Measurements from ENCODE around the gene KCNJ3. TPM values are rescaled to one million over a fixed set of nuclear protein-coding genes. Genes with fewer than 3 reads are reported as not detected.

The KCNJ3 gene
- total and polyA plus RNA-seq, 9 of the 15 experiments (the other 6 are each of a cell fraction or from before 2014, with no cell fraction given): not detected

DNA sequence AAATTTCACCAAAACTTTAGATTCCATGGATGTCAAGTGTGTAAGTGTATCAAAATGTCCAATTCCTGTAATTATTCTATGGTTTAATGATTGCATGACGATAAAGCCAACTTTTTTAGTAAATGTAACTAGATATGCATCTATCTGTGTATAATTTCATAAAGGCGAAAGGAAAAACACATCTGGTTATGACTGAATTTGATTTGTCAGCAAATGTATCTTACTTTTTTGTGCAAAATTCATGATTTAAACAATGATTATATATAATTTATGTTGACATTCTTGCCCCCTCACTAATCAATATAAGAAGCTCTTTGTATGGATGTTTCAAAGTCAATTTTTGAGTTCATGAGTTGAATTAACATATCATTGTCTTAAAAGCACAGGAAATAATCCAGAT is 138.5 kb downstream of the KCNJ3 start:
- H3K9me3 ChIP-seq (replicated peaks; ENCODE audit: control insufficient read depth, insufficient read depth, low read depth, low read length): no peaks in the 10 kb centered on the region
- ChIA-PET POLR2A (no interaction called here), CTCF (ENCODE audit: low intra/inter-chr PET ratio) (no interaction called here)
- H3K27ac ChIP-seq (ENCODE audit: extremely low read depth, low read depth, low read length): no peak overlapping the region
- FAIRE-seq (no peak), DNase-seq (ENCODE audit: extremely low read depth in 1 of 4, low spot score in 3 of 4) (no peak), ATAC-seq (no peak)
- in situ Hi-C loops (cut with MboI) (no loop called here), intact Hi-C loops (cut with micrococcal nuclease) (no loop called here)
- no TSS peak for BruUV-seq (replicated peaks)
- no peak overlapping the region for H3K4me3 ChIP-seq
- H4K20me1 ChIP-seq (replicated peaks; ENCODE audit: control insufficient read depth, insufficient read depth, low read length): no peaks in the 10 kb centered on the region
- no peak overlapping the region for H3K4me2 ChIP-seq (ENCODE audit: insufficient read depth, low read length)
- H3K9ac ChIP-seq (ENCODE audit: insufficient read depth in 1 of 2, low read depth in 2 of 2, low read length in 2 of 2): no peak overlapping the region
- no peak overlapping the region for H2AFZ ChIP-seq (ENCODE audit: low read depth, low read length)
- no peaks in the 10 kb centered on the region for H3K27me3 ChIP-seq (ENCODE audit: control insufficient read depth in 2 of 2, insufficient read depth in 2 of 2, low read length in 2 of 2)
- no peaks in the 10 kb centered on the region for H3K4me1 ChIP-seq (replicated peaks in 1 of 2; ENCODE audit: control insufficient read depth in 2 of 2, insufficient read depth in 2 of 2, low read length in 2 of 2)
- 2% methylated on average over 2 of the region's 2 CpGs for WGBS (ENCODE audit: insufficient coverage, low coverage, missing lambda C conversion rate)
- no peaks in the 10 kb centered on the region for H3K79me2 ChIP-seq (ENCODE audit: control insufficient read depth, insufficient read depth, low read length)
- H3K36me3 ChIP-seq (ENCODE audit: control insufficient read depth, insufficient read depth, low read length): no peaks in the 10 kb centered on the region
- TF ChIP-seq HMG20B (CRISPR knock-in tag; IDR thresholded peaks at IDR 0.05) (no peak), YY1 (IDR thresholded peaks at IDR 0.05; ENCODE audit: borderline replicate concordance in 1 of 3, control insufficient read depth in 1 of 3, extremely low read depth in 1 of 3, insufficient read depth in 3 of 3, insufficient read length in 1 of 3, insufficient replicate concordance in 2 of 3, low read depth in 1 of 3, low read length in 2 of 3) (no peak), STAT5B (CRISPR knock-in tag; IDR thresholded peaks at IDR 0.05) (no peak), PHB2 (IDR thresholded peaks at IDR 0.05; ENCODE audit: low read depth) (no peak), C11orf30 (IDR thresholded peaks at IDR 0.05; ENCODE audit: low read depth) (0 out of 2 replicates have a peak, but pooled peaks have one; percentile 8), ZNF316 (IDR thresholded peaks at IDR 0.05) (peak; percentile 42; the same call in 1 of the 2 replicates)
- TF ChIP-seq, protein P1, sequence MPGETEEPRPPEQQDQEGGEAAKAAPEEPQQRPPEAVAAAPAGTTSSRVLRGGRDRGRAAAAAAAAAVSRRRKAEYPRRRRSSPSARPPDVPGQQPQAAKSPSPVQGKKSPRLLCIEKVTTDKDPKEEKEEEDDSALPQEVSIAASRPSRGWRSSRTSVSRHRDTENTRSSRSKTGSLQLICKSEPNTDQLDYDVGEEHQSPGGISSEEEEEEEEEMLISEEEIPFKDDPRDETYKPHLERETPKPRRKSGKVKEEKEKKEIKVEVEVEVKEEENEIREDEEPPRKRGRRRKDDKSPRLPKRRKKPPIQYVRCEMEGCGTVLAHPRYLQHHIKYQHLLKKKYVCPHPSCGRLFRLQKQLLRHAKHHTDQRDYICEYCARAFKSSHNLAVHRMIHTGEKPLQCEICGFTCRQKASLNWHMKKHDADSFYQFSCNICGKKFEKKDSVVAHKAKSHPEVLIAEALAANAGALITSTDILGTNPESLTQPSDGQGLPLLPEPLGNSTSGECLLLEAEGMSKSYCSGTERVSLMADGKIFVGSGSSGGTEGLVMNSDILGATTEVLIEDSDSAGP (CRISPR knock-in tag; IDR thresholded peaks at IDR 0.05): no peak
- H3K9me1 ChIP-seq (ENCODE audit: control insufficient read depth, insufficient read depth, low read length): no peaks in the 10 kb centered on the region
